Stimulated activated CD4-positive, alpha-beta T cell treated with anti-CD3 and anti-CD28 coated beads, Interleukin-12 subunit alpha, Interleukin-12 subunit beta, amount 100 ng/mL, for 24 hours (primary cell): ENCODE data around the gene ERBB4.
"Not testable (repeated sequence)": the region's sequence is repeated elsewhere in the genome, so short reads cannot be mapped to it uniquely, and the experiment has no call there.

Source experiments
- DNase-seq, 2 experiments: peaks; one replicate each; pipeline ENCODE4 v3.0.0-alpha.2; 2020; ENCODE audit warnings: low read depth in 2 of 2

Gene ERBB4

GRCh38 chr2:212013626-212014025, 525.0 kb downstream of the ERBB4 start:
- no peak for DNase-seq

GRCh38 chr2:212010305-212010704, 528.3 kb downstream of the ERBB4 start:
- DNase-seq = not testable (repeated sequence)

GRCh38 chr2:212007972-212008371, 530.6 kb downstream of the ERBB4 start:
- no peak for DNase-seq

GRCh38 chr2:212005085-212005671, 533.4 kb downstream of the ERBB4 start:
- no peak for DNase-seq

- DNase-seq = no peak
Observed at GRCh38 chr2:212001325-212001724, 537.3 kb downstream of the ERBB4 start.

GRCh38 chr2:211996857-211997256, 541.7 kb downstream of the ERBB4 start:
- DNase-seq = no peak

GRCh38 chr2:211994806-211995205, 543.8 kb downstream of the ERBB4 start:
- no peak for DNase-seq

- DNase-seq = no peak
Observed at GRCh38 chr2:211990335-211990734, 548.3 kb downstream of the ERBB4 start.

- DNase-seq = no peak
Observed at GRCh38 chr2:211986313-211986712, 552.3 kb downstream of the ERBB4 start.

- DNase-seq = no peak
Observed at GRCh38 chr2:211985393-211985792, 553.2 kb downstream of the ERBB4 start.

- no peak for DNase-seq
Observed at GRCh38 chr2:211982162-211982561, 556.4 kb downstream of the ERBB4 start.

GRCh38 chr2:211981451-211981850, 557.2 kb downstream of the ERBB4 start:
- DNase-seq = no peak

GRCh38 chr2:211976076-211976475, 562.5 kb downstream of the ERBB4 start:
- no peak for DNase-seq

GRCh38 chr2:211967234-211967633, 571.4 kb downstream of the ERBB4 start:
- DNase-seq = no peak

- DNase-seq = no peak
Observed at GRCh38 chr2:211963969-211964368, 574.6 kb downstream of the ERBB4 start.

- DNase-seq = no peak
Observed at GRCh38 chr2:211957799-211958198, 580.8 kb downstream of the ERBB4 start.

- DNase-seq = no peak
Observed at GRCh38 chr2:211955648-211956047, 583.0 kb downstream of the ERBB4 start.

GRCh38 chr2:211948932-211949331, 589.7 kb downstream of the ERBB4 start:
- no peak for DNase-seq

GRCh38 chr2:211946960-211947359, 591.6 kb downstream of the ERBB4 start:
- no peak for DNase-seq

GRCh38 chr2:211944572-211944971, 594.0 kb downstream of the ERBB4 start:
- no peak for DNase-seq

- no peak for DNase-seq
Observed at GRCh38 chr2:211942153-211942552, 596.4 kb downstream of the ERBB4 start.

- DNase-seq = no peak
Observed at GRCh38 chr2:211941216-211941747, 597.3 kb downstream of the ERBB4 start.

- no peak for DNase-seq
Observed at GRCh38 chr2:211939177-211939576, 599.4 kb downstream of the ERBB4 start.

GRCh38 chr2:211934811-211935210, 603.8 kb downstream of the ERBB4 start:
- DNase-seq = no peak
